Heart left ventricle (tissue), 16 donors: ENCODE measurements around the gene SPPL2B. TPM values are rescaled to one million over a fixed set of nuclear protein-coding genes. Genes with fewer than 3 reads are reported as not detected.

Source experiments
- ATAC-seq, 4 donors: fragments of 200-7000 bp; cut with Tn5 transposase; one replicate each; pipeline ENCODE4 v1.9.1; 2020 to 2022; ENCODE audit warnings: moderate library complexity in 4 of 4, mild to moderate bottlenecking in 3 of 4, moderate number of reproducible peaks in 1 of 4
- DNase-seq, 5 donors: peaks; one replicate each; pipeline ENCODE4 v3.0.0-alpha.2; 2020
- H3K27ac ChIP-seq, 12 donors: fragments of 200-600 bp; sonication (generic) in 4 of 12; one replicate each; pipeline versions ENCODE4 v1.5.0 to v1.8.0; 2016 to 2022; ENCODE audit warnings: mild to moderate bottlenecking in 2 of 12
- H3K27me3 ChIP-seq, 9 donors: fragments of 200-600 bp; sonication (generic) in 2 of 9; one replicate each; pipeline versions ENCODE4 v1.5.1 to v1.8.0; 2016 to 2022; ENCODE audit warnings: mild to moderate bottlenecking in 3 of 9
- H3K36me3 ChIP-seq, 9 donors: fragments of 200-600 bp; sonication (generic) in 2 of 9; one replicate each; pipeline versions ENCODE4 v1.5.0 to v1.8.0; 2018 to 2022; ENCODE audit warnings: mild to moderate bottlenecking in 2 of 9
- H3K4me1 ChIP-seq, 12 donors: fragments of 200-600 bp; sonication (generic) in 4 of 12; one replicate each; pipeline versions ENCODE4 v1.5.0 to v1.8.0; 2016 to 2022; ENCODE audit warnings: mild to moderate bottlenecking in 3 of 12
- H3K4me3 ChIP-seq, 12 donors: fragments of 200-600 bp; sonication (generic) in 4 of 12; one replicate each; pipeline versions ENCODE4 v1.5.0 to v1.8.0; 2017 to 2022; ENCODE audit warnings: mild to moderate bottlenecking in 9 of 12, moderate library complexity in 4 of 12
- H3K9me3 ChIP-seq, 12 donors: fragments of 200-600 bp; sonication (generic) in 4 of 12; one replicate each; pipeline versions ENCODE4 v1.5.0 to v1.8.0; 2016 to 2022; ENCODE audit warnings: mild to moderate bottlenecking in 1 of 12
- POLR2A ChIP-seq, 2 donors: fragments of 450-650 bp; IDR thresholded peaks; one replicate each; pipeline ENCODE4 v1.6.1; 2017; ENCODE audit warnings: antibody characterized with exemption in 2 of 2, mild to moderate bottlenecking in 2 of 2, moderate library complexity in 2 of 2
- WGBS, 4 donors: extraction: QIAGEN DNeasy Blood & Tissue Kit in 2 of 4; methylation state at CpG; one replicate each; pipeline versions ENCODE4 v1.1.5 to v1.1.7; 2013 to 2018; 5-methylcytosine and 5-hydroxymethylcytosine counted together
- intact Hi-C, 10 donors: fragments of 100-400 bp; cut with DNase I; formaldehyde crosslinking; loops; one replicate each; pipeline versions ENCODE4 v1.11.1 to v1.14.2; 2022
- polyA plus RNA-seq, 2 donors: library from polyadenylated mRNA; stranded (reverse); fragments of 200-250 nt; gene quantifications; one replicate each; pipeline ENCODE4 v1.2.3, GENCODE V29; 2013
- total RNA-seq, 9 donors: library from RNA; depleted of rRNA in 2 of 9; stranded (reverse); fragments of >200 nt in 2 of 9; fragmentation: NEBNext Ultra II Directional in 3 of 9; extraction: Animal tissue kit (Norgen Biotek cat#: 25700) in 3 of 9; gene quantifications; one replicate each; pipeline versions ENCODE4 v1.1.0 to v1.2.4, GENCODE V29; 2016 to 2023
- TF ChIP-seq, protein P1 (sequence below), 12 donors: fragments of 200-600 bp; sonication (generic) in 4 of 12; IDR thresholded peaks; one replicate each; pipeline versions ENCODE4 v1.5.0 to v1.8.0; 2018 to 2022; ENCODE audit warnings: antibody characterized with exemption in 12 of 12, mild to moderate bottlenecking in 5 of 12
- donor health status: ischemic (EF 13 %, LVEDD 7.1; RV severe dilation, severe dysfunction).
- donor health status: healthy with polysubstance abuse.
- donor health status: DM: no; HTN: yes; CAD: no.
- donor health status: DM: no; HTN: no; CAD: no.
- donor health status: ischemic (EF 25% LVEDD 6.9; RV normal size, moderate dysfunction).
- donor health status: ischemic (EF 25% LVEDD 5.7; RV mildly dilated, moderate dysfunction).
- donor health status: healthy.
- donor health status: DM: yes; HTN: yes; CAD: no.
- donor health status: ischemic (EF 35%, LVEDD 5.7; RV mildly dilated, moderate dysfunction).
- donor health status: nonischemic (EF 11% LVEDD 7.7; RV severe dilation, severe dysfunction).
- donor health status: DM: yes; HTN: yes; CAD: no.
- donor health status: PGD.
- donor health status: ischemic (EF 29% LVEDD 5.4; RV normal size, mild dysfunction).
- donor health status: nonischemic (EF 23%, LVEDD 6.1; RV moderate dilation, normal function).

Gene SPPL2B
- total and polyA plus RNA-seq, 11 donors: 17.6 to 31.2 (median 21.6) TPM

DNA sequence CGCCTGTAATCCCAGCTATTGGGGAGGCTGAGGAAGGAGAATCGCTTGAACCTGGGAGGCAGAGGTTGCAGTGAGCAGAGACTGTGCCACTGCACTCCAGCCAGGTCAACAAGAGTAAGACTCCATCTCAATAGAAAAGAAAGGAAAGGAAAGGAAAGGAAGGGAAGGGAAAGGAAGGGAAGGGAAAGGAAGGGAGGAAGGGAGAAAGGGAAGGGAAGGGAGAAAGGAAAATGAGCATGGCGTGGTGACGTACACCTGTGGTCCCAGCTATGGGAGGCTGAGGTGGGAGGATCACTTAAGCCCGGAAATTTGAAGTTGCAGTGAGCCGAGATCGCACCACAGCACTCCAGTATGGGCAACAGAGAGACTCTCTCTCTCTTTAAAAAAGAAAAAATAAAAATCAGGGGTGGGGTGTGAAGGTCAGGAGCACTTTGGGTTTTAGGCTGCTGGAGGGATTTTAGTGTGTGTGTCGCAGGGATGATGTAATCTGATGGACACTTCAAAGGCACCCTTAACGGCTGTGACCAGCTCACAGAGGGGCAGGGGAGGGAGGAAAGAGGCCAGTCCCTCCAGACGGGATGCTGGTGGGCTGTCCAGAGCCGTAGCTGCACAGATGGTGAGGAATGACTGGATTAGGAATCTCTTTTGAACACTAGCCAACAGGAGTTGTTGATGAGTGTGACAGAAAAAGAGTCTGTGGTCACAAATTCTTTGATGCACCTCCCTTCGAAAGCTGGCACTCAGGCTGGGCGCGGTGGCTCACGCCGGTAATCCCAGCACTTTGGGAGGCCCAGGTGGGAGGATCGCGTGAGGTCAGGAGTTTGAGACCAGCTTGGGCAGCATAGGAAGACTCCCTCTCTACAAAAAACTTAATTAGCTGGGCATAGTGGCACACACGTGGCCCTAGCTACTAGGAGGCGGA lies 59.1 kb downstream of the SPPL2B start:
- 64 to 73% (median 68%) methylated on average over 20 of the region's 20 CpGs for WGBS, 4 donors
- H3K27ac ChIP-seq: no peak overlapping the region
- peaks cover 0 to 23% (median 4%) of the 10 kb centered on the region in 9 donors for H3K27me3 ChIP-seq
- DNase-seq (no peak), ATAC-seq (no peak)
- H3K9me3 ChIP-seq: no peaks in the 10 kb centered on the region
- H3K4me3 ChIP-seq: no peak overlapping the region
- no peaks in the 10 kb centered on the region for H3K36me3 ChIP-seq
- intact Hi-C loops: loop anchor here in 1 of 10 donors (5.0 kb wide), 1 partner anchor 110 kb away; no protein-coding TSS in a partner anchor
- H3K4me1 ChIP-seq: peaks cover 0 to 20% (median 0%) of the 10 kb centered on the region in 12 donors
- TF ChIP-seq, protein P1, sequence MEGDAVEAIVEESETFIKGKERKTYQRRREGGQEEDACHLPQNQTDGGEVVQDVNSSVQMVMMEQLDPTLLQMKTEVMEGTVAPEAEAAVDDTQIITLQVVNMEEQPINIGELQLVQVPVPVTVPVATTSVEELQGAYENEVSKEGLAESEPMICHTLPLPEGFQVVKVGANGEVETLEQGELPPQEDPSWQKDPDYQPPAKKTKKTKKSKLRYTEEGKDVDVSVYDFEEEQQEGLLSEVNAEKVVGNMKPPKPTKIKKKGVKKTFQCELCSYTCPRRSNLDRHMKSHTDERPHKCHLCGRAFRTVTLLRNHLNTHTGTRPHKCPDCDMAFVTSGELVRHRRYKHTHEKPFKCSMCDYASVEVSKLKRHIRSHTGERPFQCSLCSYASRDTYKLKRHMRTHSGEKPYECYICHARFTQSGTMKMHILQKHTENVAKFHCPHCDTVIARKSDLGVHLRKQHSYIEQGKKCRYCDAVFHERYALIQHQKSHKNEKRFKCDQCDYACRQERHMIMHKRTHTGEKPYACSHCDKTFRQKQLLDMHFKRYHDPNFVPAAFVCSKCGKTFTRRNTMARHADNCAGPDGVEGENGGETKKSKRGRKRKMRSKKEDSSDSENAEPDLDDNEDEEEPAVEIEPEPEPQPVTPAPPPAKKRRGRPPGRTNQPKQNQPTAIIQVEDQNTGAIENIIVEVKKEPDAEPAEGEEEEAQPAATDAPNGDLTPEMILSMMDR (IDR thresholded peaks at IDR 0.05): no peak
- no peak for TF ChIP-seq POLR2A (IDR thresholded peaks at IDR 0.05)

DNA sequence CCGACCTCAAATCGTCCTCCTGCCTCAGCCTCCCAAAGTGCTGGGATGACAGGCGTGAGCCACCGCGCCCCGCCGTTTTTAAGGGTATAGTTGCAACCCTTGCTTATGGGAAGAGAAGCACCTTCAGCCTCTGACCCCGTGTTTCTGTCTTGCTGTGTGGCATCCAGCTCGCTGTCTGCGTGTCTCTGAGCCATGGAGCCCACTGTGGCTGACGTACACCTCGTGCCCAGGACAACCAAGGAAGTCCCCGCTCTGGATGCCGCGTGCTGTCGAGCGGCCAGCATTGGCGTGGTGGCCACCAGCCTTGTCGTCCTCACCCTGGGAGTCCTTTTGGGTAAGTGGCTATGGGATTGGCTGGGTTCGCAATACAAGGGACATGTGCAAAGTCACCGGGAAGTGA lies 61.1 kb downstream of the SPPL2B start:
- intact Hi-C loops: loop anchor here in 1 of 10 donors (5.0 kb wide), 1 partner anchor 112 kb away; no protein-coding TSS in a partner anchor
- Histone ChIP-seq H3K4me1 (peaks cover 0 to 4% (median 0%) of the 10 kb centered on the region in 12 donors), H3K9me3 (no peaks in the 10 kb centered on the region), H3K27me3 (peaks cover 0 to 23% (median 4%) of the 10 kb centered on the region in 9 donors), H3K4me3 (no peak overlapping the region), H3K36me3 (no peaks in the 10 kb centered on the region), H3K27ac (no peak overlapping the region)
- 82 to 87% (median 84%) methylated on average over 17 to 21 of the region's 21 CpGs for WGBS, 4 donors
- TF ChIP-seq, protein P1 (IDR thresholded peaks at IDR 0.05): no peak
- no peak for TF ChIP-seq POLR2A (IDR thresholded peaks at IDR 0.05)
- DNase-seq: no peak
- no peak for ATAC-seq

DNA sequence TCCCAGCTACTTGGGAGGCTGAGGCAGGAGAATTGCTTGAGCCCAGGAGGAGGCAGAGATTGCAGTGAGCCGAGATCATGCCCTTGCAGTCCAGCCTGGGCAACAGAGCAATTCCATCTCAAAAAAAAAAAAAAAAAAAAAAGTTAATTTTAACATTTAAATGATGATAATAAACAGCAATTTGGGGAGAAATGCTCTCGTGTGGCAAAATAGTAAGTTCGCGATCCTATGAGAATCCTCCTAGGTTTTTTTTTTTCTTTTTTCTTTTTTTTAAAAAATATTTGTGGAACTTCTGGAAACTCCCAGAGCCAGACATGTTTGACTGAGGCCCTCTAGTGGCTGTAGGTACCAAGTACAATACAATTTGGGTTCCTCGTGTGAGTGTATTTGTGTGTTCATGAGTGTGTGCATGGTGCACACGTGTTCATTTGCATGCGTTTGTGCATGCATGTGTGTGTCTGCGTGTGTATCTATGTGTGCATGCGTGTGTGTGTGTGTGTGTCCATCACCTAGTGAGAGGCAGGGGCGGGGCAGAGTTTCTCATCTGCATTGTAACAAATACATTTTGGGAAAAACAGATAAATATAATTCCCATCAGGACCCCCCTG lies 62.7 kb downstream of the SPPL2B start:
- no peak overlapping the region for H3K27ac ChIP-seq
- H3K9me3 ChIP-seq: no peaks in the 10 kb centered on the region
- no peak overlapping the region for H3K4me3 ChIP-seq
- H3K36me3 ChIP-seq: no peaks in the 10 kb centered on the region
- peaks cover 0 to 20% (median 0%) of the 10 kb centered on the region in 9 donors for H3K27me3 ChIP-seq
- TF ChIP-seq, protein P1 (IDR thresholded peaks at IDR 0.05): peak; percentile 67 to 78 (median 74)
- TF ChIP-seq POLR2A (IDR thresholded peaks at IDR 0.05): no peak
- ATAC-seq (peak in 3 of 4 donors; percentile 50 to 62 (median 62)), DNase-seq (peak in 2 of 5 donors; percentile 34 to 35)
- intact Hi-C loops: loop anchor here (1.0 to 10.0 kb wide), 10 partner anchors 106 to 236 kb away; partner anchors contain the start of genes PLEKHJ1 (in 5 of the 10), SF3A2 (in 5 of the 10), AP3D1 (in 3 of the 10) and PEAK3 (in 1 of the 10)
- WGBS, 4 donors: 6 to 8% (median 6%) methylated on average over 10 of the region's 10 CpGs
- H3K4me1 ChIP-seq: peaks cover 0 to 5% (median 0%) of the 10 kb centered on the region in 12 donors
